NCI-H2196 treated with DMSO at 0.1 percent for 48 hours (cell line): Measurements from ENCODE around the gene FBN1.

Source experiments
- DNase-seq: peaks from one replicate; lab custom pipeline; 2025; ENCODE audit not compliant: unreplicated experiment; lab: John Stamatoyannopoulos, UW

The FBN1 gene

DNA sequence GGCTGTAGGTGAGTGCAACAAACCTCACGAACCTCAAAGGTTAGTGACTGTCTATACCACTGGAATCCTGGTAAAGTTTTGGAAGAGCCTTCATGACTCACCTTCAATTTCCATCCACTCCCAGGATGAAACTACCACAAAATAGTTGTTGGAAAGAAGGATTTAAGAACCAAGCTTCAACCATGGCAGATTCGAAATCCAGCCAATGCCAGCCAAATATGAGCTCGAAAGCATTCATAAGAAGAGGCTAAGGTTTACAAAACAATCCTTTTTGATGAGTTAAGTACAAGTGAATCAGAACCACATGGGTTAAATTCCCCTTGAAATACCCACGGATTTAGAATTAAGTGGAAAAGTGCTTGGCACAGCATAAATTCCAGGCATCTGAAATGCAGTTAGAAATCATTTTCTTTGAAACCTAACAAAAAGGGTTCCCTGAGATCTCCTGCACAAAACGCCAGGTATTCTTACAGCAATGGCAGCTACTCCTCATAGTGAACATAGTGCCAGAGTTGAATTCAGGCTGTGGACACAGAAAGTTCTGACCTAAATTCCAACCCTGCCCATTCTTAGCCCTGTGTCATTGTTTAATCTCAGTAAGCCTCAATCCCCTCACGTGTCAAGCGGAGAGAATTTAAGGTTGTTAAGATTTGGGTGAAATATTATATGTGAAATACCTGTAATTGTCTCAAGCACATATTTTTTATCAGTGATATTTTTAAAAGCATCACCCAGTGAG, 89.2 kb downstream of the FBN1 start:
- no peak for DNase-seq

GRCh38 chr15:48555241-48555881, 90.1 kb downstream of the FBN1 start:
- no peak for DNase-seq

GRCh38 chr15:48554112-48554511, 91.4 kb downstream of the FBN1 start:
- no peak for DNase-seq

DNA sequence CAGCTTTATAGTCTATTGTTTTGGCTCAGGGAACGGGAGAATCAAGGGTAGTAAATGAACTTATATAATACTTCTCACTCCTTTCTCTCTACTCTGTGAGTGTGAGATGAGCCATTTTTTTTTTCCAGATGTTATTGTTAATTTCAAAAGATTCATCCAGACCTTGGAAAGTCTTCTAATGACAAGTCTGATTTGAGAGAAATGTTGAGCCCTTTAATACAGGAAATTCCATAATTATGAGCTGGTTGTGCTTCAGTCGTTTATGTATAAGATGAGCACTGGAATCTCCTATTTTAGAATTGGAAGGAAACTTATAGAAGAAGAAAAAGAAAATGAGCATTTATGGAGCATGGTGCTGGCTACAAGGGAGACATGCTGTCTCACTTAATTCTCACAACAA, 92.0 kb downstream of the FBN1 start:
- DNase-seq, result no peak

DNA sequence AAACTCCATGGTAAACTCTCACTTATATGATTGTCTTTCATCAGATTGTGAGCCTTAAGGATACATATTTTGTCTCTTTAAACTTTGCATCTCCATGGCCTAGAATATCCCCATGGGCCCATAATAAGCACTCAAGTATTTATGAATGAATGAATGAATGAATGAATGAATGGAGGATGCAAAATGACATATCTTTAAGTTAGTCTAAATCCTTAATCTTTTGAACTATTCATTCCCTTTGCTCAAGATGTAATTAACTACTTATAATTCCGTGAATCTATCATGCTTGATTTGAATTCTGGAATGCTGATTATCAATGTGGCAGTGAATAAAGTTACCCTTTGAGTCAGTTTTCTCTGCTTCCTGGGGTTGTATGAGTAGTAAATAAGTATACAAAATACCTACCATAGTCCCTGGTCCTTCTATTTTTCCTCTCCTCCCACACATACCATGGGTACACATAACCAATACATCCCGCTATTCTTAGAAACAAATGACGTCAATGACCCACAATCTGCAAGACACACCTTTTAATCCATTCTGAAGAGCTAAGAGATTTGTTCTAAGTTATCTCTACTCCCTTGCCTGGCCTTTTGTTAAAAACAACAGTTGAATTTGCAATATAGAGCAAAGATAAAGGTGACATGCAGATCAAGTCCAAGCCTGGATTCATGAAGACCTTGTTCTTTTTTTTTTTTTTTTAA, 94.5 kb downstream of the FBN1 start:
- DNase-seq, result no peak

GRCh38 chr15:48548455-48548854, 97.1 kb downstream of the FBN1 start:
- DNase-seq, result no peak

DNA sequence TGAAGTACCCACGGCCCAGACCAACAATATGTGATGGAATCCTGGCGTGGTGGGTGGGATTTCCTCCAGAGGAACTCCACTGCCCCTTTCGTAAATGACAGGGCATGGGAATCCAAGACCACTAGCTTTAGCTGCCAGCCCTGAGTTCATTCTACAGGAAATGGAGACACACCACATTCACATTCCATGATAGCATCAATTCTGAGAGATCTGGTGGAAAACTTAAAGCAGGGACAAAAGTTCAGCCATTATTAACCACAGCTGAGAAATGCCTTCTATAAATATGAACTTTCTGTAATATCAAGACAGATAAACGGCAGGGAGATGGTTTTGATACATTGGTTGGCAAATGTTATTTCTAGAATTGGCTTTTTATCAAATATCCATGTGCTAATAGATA, 98.2 kb downstream of the FBN1 start:
- DNase-seq, result no peak

GRCh38 chr15:48546296-48546695, 99.2 kb downstream of the FBN1 start:
- no peak for DNase-seq

- DNase-seq, result no peak
These were observed 100.7 kb downstream of the FBN1 start for GRCh38 chr15:48544778-48545177.

DNA sequence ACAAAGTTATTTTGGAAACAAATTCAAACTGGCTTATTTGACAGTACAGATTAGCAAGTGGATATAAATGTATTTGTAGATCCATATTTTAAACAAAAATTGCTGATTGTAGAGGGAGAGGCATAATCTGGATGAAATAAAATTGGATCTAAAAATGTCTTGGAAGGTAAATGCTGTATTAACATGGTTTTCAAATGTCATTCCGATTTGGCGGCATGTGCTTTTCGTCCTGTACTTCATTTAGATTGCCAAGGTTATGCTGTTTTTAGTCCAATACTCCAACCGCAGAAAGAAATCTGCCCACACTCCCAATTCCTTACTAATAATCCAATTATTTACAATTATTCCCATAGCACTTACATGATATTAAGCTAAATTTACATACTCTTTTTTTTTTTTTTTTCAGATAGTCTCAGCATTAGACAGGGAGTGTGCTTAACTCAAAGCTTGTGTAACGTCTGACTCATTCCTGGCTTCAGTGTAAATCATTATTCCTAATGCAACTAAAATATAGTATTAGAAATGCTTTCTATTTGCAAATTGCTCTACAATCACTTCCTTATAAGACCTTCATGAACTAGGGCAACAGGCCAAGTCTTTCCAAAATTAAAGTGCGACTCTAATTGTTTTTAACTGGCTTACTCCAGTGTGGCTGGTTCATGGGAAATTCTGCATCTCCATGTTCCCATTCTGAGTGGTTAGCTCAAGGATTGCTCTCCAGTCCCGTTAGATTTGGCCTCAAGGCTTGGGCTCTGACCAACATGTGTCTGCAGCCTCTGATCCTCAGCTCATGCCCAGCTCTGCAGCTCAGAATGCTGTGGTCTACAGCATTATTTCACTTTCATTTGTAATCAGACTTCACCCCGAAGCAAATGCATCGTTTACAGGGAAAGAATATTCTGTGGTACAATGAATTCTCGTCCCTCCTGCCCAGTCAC, 103.9 kb downstream of the FBN1 start:
- no peak for DNase-seq

DNA sequence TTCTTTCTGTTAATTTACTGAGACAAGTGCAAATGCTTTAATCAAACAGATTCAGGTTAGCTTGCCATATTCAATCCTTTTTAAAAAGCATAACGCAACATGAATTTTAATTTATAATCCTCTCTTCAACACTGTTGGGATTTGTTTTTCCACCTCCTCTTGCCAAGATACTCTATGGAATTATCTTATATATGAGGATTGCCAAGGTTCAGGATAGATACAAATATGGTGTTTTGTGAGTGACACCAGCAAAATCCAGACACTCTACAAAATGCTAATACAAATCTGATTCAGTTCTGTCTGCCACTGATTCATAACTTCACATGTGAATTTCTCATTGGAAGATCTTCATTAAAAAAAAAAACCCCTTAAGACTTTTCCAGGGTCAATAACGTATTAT, 104.8 kb downstream of the FBN1 start:
- DNase-seq, result no peak

DNA sequence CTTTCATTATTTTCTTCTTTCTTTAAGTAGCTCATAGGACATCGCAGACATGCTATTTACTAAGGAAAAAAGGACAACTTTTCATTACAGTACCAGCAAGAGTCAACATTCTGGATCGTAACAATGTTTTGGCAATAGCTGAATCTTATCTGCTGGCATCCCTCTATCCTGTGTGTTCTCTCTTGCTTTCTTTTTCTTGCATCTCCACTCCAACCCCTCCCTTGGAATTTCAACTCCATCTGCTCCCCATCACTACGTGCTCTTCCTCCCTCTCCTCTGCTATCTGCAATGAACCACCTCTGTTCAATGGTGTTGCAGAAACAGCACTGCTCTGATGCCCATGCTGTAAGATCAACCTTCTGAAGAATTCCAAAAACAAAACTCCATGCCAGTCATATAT, 106.6 kb downstream of the FBN1 start:
- no peak for DNase-seq

- DNase-seq, result no peak
These were observed 108.0 kb downstream of the FBN1 start for GRCh38 chr15:48537271-48538113.

DNA sequence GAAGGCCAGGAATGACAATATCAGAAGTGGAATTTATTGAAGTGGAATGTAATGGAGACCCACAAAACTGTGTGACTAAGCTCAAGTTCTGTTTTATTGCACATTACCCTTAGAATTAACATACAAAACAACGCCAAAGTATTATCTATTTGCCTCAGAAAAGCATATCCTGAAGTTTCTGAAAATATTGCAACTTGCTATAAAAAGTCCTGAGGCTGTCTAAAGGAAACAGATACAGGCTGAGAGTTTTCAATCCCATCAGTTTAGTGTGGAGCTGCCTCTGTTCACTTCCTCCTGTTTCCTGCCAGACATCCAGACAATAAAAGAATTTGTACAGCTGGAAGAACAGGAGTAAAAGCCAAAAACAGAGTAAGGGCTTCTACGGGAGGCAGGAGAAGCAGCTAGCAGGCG, 108.8 kb downstream of the FBN1 start:
- no peak for DNase-seq

GRCh38 chr15:48533982-48534381, 111.5 kb downstream of the FBN1 start:
- DNase-seq, result no peak

DNA sequence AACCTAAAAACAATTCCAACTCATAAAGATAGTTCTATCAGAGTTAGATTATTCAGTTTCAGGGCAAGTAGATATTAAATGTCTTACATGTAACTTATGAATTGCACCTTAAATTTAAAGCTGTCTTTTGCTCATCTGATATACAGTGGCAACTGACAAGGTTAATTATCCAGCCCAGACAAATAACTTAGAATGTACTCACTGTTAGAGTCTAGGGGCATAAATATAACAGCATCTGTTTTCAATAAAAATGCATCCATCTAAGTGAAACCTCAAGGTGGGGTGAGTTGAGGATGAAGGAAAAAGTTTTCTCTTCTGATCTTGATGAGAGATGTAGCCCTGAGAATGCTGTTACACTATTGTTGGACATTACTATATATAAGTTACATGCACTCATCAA, 112.6 kb downstream of the FBN1 start:
- DNase-seq, result no peak

DNA sequence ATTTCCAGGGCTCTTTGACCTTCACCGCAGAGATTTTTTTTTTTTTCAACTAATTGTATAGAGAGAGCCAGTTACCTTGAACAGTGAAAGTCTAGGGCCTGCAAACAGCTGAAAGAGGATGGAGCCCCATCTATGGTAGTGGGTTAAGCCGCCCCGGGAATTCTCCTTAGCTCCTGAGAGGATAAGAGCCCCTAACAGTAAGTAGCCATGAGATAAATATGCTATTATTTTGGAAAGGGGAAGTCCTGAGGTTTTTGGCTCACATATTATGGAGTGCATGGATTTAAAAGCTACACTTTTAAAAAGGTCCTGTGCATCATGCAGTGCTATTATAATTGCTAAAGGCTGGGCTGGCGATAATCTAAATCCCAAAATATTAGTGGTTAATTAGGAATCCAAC, 115.0 kb downstream of the FBN1 start:
- no peak for DNase-seq

DNA sequence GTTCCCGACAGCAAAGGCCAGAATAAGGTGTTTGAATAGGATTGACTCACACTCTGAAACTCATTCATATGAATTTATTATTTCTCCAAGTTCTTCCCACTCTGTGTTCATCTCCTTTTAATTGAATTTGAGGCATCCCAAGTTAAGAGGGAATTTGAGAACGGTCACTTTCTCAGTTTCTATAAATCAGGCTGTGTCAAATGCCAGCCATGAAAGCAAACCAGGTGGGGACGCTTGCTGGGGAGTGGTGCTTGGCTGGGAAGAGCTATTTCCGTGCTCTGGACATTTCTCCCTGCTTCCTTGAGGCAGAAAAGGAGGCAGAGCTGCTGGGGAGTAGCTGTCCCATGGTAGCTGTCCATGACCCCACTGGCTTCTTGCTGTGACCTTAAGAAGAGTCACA, 116.6 kb downstream of the FBN1 start:
- no peak for DNase-seq

- DNase-seq, result no peak
These were observed 118.0 kb downstream of the FBN1 start for GRCh38 chr15:48527517-48527916.

- no peak for DNase-seq
These were observed 122.6 kb downstream of the FBN1 start for GRCh38 chr15:48522911-48523310.
